MM.1S (cell line): ENCODE results near the gene DIO3.

ENCODE experiments used
- DNase-seq: peaks from one replicate; pipeline ENCODE4 v3.0.0-alpha.2; 2015
- H2AFZ ChIP-seq: fragments of 300-600 bp; sonication (generic); 2 replicates; pipeline ENCODE4 v1.6.0; 2016; ENCODE audit warnings: antibody characterized with exemption, low read length
- H3F3A ChIP-seq: fragments of 300-600 bp; sonication (generic); 2 replicates; pipeline ENCODE4 v1.6.1; 2016; ENCODE audit warnings: mild to moderate bottlenecking, antibody characterized with exemption, low read length, moderate library complexity, mixed read lengths; ENCODE audit not compliant: insufficient read depth
- H3K27ac ChIP-seq: fragments of 300-600 bp; sonication (generic); 2 replicates; pipeline ENCODE4 v1.5.1; 2016; ENCODE audit warnings: mild to moderate bottlenecking, low read length
- H3K27me3 ChIP-seq: fragments of 300-600 bp; sonication (generic); replicated peaks from 2 replicates; pipeline ENCODE4 v1.6.0; 2016; ENCODE audit warnings: low read length; ENCODE audit not compliant: insufficient read depth
- H3K36me3 ChIP-seq: fragments of 300-600 bp; sonication (generic); replicated peaks from 2 replicates; pipeline ENCODE4 v1.6.1; 2016; ENCODE audit warnings: mild to moderate bottlenecking, low read length, mixed read lengths; ENCODE audit not compliant: insufficient read depth
- H3K4me1 ChIP-seq: fragments of 300-600 bp; sonication (generic); 2 replicates; pipeline ENCODE4 v1.6.1; 2016; ENCODE audit warnings: low read length, mixed read lengths
- H3K4me2 ChIP-seq: fragments of 300-600 bp; sonication (generic); 2 replicates; pipeline ENCODE4 v1.6.0; 2016; ENCODE audit warnings: low read depth, low read length
- H3K4me3 ChIP-seq: fragments of 300-600 bp; sonication (generic); 2 replicates; pipeline ENCODE4 v1.5.1; 2016; ENCODE audit warnings: low read length, mixed read lengths
- H3K79me2 ChIP-seq: fragments of 300-600 bp; sonication (generic); 2 replicates; pipeline ENCODE4 v1.6.1; 2016; ENCODE audit warnings: mixed run types, low read length, mixed read lengths
- H3K9ac ChIP-seq: fragments of 300-600 bp; sonication (generic); 2 replicates; pipeline ENCODE4 v1.6.1; 2016; ENCODE audit warnings: low read length, mixed read lengths
- H3K9me2 ChIP-seq: fragments of 300-600 bp; sonication (generic); replicated peaks from 2 replicates; pipeline ENCODE4 v1.6.1; 2016; ENCODE audit warnings: mild to moderate bottlenecking, low read length, mixed read lengths; ENCODE audit not compliant: insufficient read depth
- H3K9me3 ChIP-seq: fragments of 300-600 bp; sonication (generic); replicated peaks from 2 replicates; pipeline ENCODE4 v1.6.1; 2016; ENCODE audit warnings: mild to moderate bottlenecking, low read length, mixed read lengths; ENCODE audit not compliant: insufficient read depth
- H4K20me1 ChIP-seq: fragments of 300-600 bp; sonication (generic); 2 replicates; pipeline ENCODE4 v1.6.1; 2016; ENCODE audit warnings: mild to moderate bottlenecking, low read length, moderate library complexity, mixed read lengths; ENCODE audit not compliant: insufficient read depth
- EZH2 ChIP-seq: fragments of 300-600 bp; sonication (generic); optimal IDR thresholded peaks from 2 replicates; pipeline ENCODE3; 2017; ENCODE audit warnings: low read depth, mild to moderate bottlenecking, antibody characterized with exemption, low read length, mixed read lengths
- EZH2phosphoT487 ChIP-seq: fragments of 300-600 bp; sonication (generic); IDR thresholded peaks from 2 replicates; pipeline ENCODE4 v1.6.1; 2018; ENCODE audit warnings: antibody characterized with exemption, low read length
- TF ChIP-seq, protein P1 (sequence below): fragments of 300-600 bp; sonication (generic); IDR thresholded peaks from 2 replicates; pipeline ENCODE4 v1.5.1; 2016; ENCODE audit warnings: antibody characterized with exemption, low read length, mixed read lengths

Gene DIO3

GRCh38 chr14:101560534-101561113 is 671 bp upstream of the DIO3 start:
- no peaks in the 10 kb centered on the region for H3K79me2 ChIP-seq
- H3K4me1 ChIP-seq, result no peaks in the 10 kb centered on the region
- DNase-seq, result no peak
- peaks cover 14% of the 10 kb centered on the region; the same call in 1 of the 2 replicates for H3K27me3 ChIP-seq
- no peak overlapping the region for H3K27ac ChIP-seq
- no peak overlapping the region for H3K9ac ChIP-seq
- H3K9me2 ChIP-seq, result no peaks in the 10 kb centered on the region
- no peak overlapping the region for H3K4me2 ChIP-seq
- H3F3A ChIP-seq, result no peaks in the 10 kb centered on the region
- no peaks in the 10 kb centered on the region for H3K36me3 ChIP-seq
- no peak for TF ChIP-seq EZH2
- no peak for TF ChIP-seq EZH2phosphoT487
- TF ChIP-seq, protein P1, sequence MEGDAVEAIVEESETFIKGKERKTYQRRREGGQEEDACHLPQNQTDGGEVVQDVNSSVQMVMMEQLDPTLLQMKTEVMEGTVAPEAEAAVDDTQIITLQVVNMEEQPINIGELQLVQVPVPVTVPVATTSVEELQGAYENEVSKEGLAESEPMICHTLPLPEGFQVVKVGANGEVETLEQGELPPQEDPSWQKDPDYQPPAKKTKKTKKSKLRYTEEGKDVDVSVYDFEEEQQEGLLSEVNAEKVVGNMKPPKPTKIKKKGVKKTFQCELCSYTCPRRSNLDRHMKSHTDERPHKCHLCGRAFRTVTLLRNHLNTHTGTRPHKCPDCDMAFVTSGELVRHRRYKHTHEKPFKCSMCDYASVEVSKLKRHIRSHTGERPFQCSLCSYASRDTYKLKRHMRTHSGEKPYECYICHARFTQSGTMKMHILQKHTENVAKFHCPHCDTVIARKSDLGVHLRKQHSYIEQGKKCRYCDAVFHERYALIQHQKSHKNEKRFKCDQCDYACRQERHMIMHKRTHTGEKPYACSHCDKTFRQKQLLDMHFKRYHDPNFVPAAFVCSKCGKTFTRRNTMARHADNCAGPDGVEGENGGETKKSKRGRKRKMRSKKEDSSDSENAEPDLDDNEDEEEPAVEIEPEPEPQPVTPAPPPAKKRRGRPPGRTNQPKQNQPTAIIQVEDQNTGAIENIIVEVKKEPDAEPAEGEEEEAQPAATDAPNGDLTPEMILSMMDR, result no peak
- no peaks in the 10 kb centered on the region for H3K9me3 ChIP-seq
- no peaks in the 10 kb centered on the region for H4K20me1 ChIP-seq
- no peak overlapping the region for H3K4me3 ChIP-seq
- H2AFZ ChIP-seq, result no peak overlapping the region

DNA sequence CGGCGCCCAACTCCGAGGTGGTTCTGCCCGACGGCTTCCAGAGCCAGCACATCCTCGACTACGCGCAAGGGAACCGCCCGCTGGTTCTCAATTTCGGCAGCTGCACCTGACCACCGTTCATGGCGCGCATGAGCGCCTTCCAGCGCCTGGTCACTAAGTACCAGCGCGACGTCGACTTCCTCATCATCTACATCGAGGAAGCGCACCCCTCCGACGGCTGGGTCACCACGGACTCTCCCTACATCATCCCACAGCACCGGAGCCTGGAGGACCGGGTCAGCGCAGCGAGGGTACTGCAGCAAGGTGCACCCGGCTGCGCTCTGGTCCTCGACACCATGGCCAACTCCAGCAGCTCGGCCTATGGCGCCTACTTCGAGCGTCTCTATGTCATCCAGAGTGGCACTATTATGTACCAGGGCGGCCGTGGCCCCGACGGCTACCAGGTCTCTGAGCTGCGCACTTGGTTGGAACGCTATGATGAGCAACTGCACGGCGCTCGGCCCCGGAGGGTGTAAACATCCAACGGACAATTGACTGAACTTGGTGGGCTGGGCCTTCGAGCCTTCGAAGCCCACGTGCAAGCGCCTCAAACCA is 699 bp downstream of the DIO3 start:
- H4K20me1 ChIP-seq, result no peaks in the 10 kb centered on the region
- H3F3A ChIP-seq, result no peaks in the 10 kb centered on the region
- H3K9me3 ChIP-seq, result no peaks in the 10 kb centered on the region
- H3K4me1 ChIP-seq, result no peaks in the 10 kb centered on the region
- H3K27me3 ChIP-seq, result peaks cover 20% of the 10 kb centered on the region; the same call in 1 of the 2 replicates
- DNase-seq, result no peak
- TF ChIP-seq EZH2phosphoT487, result no peak
- no peak for TF ChIP-seq EZH2
- TF ChIP-seq, protein P1, result no peak
- H3K9me2 ChIP-seq, result no peaks in the 10 kb centered on the region
- no peak overlapping the region for H3K9ac ChIP-seq
- H3K36me3 ChIP-seq, result no peaks in the 10 kb centered on the region
- no peak overlapping the region for H3K27ac ChIP-seq
- H3K4me3 ChIP-seq, result no peak overlapping the region
- no peaks in the 10 kb centered on the region for H3K79me2 ChIP-seq
- H2AFZ ChIP-seq, result no peak overlapping the region
- no peak overlapping the region for H3K4me2 ChIP-seq

- Histone ChIP-seq H4K20me1 (no peaks in the 10 kb centered on the region), H3K4me1 (no peaks in the 10 kb centered on the region), H3K9me2 (no peaks in the 10 kb centered on the region), H3K9me3 (no peaks in the 10 kb centered on the region), H3K36me3 (no peaks in the 10 kb centered on the region), H3K4me3 (no peak overlapping the region), H3K27ac (no peak overlapping the region), H2AFZ (no peak overlapping the region), H3K79me2 (no peaks in the 10 kb centered on the region), H3K27me3 (peaks cover 26% of the 10 kb centered on the region; the same call in 1 of the 2 replicates), H3F3A (no peaks in the 10 kb centered on the region), H3K4me2 (no peak overlapping the region), H3K9ac (no peak overlapping the region)
- no peak for DNase-seq
- TF ChIP-seq EZH2, result no peak
- TF ChIP-seq, protein P1, result no peak
- no peak for TF ChIP-seq EZH2phosphoT487
Measured at GRCh38 chr14:101562659-101563351, 1.5 kb downstream of the DIO3 start.
